GM21528 (cell line): ENCODE measurements around the gene SOHLH1.

Experiments
- ATAC-seq: cut with Tn5 transposase; IDR thresholded peaks from one replicate; pipeline ENCODE4 v1.9.1; 2021; ENCODE audit warnings: mild to moderate bottlenecking, moderate library complexity; ENCODE audit not compliant: unreplicated experiment, low FRiP score

The SOHLH1 gene

GRCh38 chr9:135705376-135705775 is 6.1 kb upstream of the SOHLH1 start:
- ATAC-seq: no peak

DNA sequence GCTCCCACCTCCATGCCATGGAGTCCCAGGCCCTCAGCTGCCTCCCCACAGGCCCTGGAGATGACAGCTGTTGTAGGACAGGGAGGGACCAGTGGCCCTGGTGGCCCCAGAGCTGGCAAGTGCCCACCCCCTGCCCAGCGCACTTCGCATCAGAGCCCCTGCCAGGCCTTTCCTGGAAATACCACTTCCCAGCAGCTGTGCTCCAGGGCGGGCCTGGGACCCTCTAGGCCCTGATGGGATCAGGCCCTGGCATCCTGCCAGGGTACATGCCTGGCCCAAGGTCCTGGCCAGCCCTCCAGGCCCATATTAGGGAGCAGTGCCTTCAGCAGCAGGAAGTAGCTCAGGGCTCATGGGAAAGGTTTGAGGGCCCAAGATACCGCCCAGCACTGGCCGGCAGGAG is 5.2 kb upstream of the SOHLH1 start:
- no peak for ATAC-seq

- no peak for ATAC-seq
These were observed 4.4 kb upstream of the SOHLH1 start for GRCh38 chr9:135703726-135704125.

DNA sequence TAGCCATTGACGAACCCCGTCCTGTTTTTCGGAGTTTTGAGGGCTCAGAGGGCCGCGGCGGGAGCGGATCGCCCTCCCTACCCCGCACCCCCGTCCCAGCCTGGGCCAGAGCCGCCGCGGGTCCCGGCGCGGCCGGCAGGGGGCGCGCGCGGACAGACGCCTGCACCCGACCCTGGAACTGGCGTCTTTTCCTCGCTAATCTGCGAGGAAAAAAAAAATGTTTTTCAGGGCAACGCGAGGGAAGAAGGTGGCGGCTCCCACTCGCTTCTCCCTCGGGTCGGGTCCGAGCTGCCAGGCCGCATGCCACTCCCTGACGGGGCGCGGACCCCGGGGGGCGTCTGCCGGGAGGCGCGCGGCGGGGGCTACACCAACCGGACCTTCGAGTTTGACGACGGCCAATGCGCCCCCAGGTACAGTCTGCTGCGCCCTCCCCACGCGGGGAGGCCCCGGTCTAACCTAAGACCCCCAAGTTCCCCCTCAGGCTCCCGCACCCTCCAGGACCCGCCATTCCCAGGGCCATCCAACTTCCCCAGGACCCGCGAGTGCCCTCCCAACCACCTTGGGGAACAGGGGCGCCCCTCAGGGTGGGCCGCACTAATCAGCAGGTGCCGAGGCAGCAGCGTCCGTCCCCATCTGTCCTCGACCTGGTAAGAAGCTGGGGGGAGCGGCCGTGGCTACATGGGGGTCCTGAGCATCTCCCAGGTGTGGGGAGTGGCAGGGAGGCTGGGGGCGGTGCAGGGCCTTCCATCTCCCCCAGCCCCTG is 2.9 kb upstream of the SOHLH1 start, which contains the start of gene KCNT1:
KCNT1 (plus strand) TSS at position 227 of the 763 bp plus-strand sequence; CDS start at position 301, 74 bp downstream.
- ATAC-seq: no peak

DNA sequence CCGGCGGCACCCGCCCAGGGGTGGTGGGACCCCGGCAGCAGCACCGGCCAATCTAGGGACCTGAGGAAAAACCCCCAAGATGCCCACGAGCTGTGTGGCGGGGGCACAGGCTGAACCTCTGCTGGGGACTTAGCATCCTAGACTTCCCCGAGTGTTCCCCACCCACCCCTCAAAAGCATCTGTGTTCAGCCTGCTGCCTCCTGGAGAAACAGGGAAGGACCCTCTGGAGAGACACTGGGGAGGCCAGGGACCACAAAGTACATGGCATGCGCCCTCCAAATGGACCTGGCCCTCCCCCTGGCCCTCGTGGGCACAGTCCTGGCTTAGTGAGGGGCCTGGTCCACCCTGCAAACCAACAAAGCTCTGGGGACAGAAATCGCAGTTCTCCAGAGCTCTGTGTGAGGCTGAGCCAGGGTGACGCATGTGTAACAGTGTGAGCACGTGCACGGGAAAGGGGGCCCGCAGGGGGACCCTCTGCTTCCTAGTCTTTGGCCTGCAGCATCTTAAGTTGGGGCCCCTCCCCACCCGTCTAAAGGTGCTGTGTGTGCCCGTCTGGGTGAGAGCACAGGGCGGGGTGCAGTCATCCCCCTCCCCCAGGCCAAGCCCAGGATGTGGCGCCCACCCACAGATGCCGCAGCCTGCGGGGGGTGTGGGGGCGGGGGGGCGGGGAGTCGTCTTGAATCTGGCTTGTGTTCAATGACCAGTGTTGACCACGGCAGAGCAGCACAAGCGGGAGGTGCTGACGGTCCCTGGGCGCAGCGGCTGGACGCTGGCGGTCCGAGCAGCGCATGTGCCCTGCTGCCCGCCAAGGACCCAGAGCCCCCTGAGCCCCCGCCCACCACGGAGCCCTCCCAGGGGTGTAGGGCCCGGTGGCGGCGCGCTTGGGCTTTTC is 2.0 kb upstream of the SOHLH1 start:
- ATAC-seq: no peak

DNA sequence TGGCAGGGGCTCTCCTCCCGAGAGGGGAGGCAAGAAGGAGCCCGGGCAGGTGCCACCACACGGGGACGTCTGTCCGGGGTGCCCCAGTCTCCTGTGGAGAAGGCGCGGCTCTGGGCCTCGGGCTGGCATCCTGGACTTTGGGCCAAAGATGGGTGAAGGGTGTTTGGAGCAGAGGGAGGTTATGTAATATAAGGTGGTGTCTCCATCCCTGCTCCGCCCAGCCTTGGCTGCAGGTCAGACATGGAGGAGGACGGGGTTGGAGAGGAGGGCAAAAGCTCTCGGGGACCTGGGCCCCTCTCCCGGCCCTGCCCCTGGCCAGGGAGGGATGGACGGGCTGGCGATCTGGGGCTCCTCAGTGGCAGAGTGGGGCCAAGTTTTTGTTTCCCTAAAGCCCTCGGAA is 1.2 kb upstream of the SOHLH1 start:
- ATAC-seq: no peak

- no peak for ATAC-seq
These were observed 514 bp downstream of the SOHLH1 start for GRCh38 chr9:135698767-135699166.

DNA sequence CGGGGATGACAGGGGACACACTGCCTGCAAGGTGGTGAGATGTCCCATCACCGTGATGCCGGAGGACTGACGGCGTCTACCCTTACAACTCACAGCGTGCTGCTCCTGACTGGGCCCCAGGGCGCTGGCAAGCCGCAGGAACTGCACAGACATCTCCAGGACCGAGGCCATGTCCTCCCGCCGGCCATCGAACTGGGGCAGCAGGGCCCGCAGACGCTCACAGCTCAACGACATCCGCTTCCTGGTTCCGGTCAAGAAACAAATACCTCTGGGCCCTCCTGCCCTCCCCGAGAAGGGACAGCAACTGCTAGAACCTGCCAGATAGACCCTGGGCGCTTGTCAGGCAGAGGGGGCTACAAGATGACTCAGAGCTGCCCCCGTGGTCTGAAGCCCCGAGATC is 1.0 kb downstream of the SOHLH1 start:
- no peak for ATAC-seq

- no peak for ATAC-seq
These were observed 2.1 kb downstream of the SOHLH1 start for GRCh38 chr9:135697226-135697625.

DNA sequence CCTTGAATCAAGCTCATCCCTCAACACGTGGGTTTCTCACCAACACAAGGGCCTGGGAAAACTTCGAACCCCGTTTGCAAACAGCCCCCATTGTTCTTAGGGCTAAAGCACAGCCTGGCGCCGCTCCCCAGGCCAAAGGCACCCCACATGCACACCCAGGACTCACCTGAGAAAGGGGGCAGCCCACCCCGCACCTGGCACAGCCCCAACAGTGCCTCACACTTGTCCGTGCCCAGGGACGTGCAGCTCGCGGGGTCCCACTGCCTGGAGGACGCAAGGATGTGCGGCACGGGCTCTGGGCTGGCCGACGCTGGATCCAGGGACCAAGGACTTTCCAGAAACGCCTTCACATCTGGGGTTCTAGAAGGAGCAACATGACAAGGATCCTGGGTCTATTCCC is 2.8 kb downstream of the SOHLH1 start:
- ATAC-seq: no peak

DNA sequence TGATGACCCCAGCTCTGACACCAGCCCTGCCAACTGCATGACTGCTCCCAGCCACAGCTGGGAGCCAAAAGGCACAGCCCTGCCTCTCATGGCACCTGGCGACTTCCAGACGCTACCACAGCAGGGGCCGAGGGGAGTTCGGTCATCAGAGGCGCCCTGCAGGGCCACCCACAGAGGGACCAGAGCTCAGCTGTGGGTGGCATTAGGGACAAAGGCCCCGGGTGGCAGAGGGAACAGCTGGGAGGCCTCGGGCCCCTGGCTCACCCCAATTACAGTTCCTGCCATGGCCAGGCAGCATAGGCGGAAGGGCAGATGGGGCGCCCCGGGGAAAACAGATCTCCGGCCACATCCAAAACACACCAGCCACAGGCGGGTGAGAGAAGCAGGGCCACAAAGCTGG is 3.6 kb downstream of the SOHLH1 start:
- no peak for ATAC-seq

DNA sequence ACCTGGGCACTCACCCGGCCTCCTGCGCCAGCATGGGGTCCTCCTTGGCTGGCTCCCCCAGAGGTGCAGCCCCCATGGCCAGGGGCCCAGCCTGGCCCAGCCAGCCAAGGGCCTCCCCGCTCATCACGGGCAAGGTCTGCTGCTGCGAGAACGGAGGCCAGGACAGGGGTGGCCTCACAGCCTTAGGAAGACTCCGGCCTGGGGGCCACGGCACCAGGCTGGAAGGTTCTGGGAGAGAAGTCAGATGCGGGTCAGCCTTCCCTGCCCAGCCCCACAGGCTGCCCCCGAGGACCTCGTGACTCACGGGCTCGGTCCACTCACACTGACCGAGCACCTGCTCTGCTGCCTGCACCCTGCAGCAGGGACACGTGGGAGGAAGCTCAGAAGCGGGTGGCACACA is 4.2 kb downstream of the SOHLH1 start:
- ATAC-seq: no peak

GRCh38 chr9:135694414-135694813 is 4.9 kb downstream of the SOHLH1 start:
- ATAC-seq: no peak

DNA sequence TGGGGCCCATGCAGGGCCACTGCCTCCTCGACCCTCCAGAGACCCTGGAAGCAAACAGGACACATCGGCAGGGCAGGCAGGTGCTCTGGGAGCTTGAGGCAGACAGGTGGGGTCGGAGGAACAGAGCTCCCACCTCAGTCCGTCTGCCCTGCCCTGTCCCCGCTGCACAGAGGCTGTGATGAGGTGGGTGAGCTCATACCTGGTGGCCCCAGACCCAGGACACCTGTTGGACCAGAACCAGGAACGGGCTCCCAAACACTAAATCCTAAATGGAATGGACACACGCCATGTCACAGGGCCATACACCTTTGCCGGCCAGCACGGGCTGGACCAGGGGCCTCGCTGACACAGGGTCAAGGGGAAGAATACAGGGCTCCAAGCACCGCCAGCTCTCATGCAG is 5.5 kb downstream of the SOHLH1 start:
- ATAC-seq: no peak

DNA sequence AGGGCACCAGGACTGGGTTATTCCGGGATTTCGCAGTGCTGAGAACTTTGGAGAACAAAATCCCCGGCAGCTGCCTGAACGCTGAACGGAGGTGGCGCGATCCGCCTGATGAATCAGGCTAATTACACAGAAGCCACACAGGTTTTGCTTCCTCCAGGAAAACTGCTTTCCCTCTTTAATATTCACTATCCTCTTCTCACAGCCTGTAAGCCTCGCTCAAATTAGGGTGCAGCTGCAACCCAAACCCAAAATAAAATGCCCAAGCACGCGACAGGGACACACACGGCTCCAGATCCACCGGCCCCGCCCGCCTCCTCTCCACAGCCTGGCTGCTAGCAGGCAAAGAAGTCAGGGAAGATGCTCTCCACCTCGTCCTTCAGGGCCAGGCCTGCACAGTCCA is 6.0 kb downstream of the SOHLH1 start:
- ATAC-seq: no peak

- ATAC-seq: no peak
These were observed 6.9 kb downstream of the SOHLH1 start for GRCh38 chr9:135692410-135692809.

GRCh38 chr9:135690836-135691570 is 8.3 kb downstream of the SOHLH1 start:
- ATAC-seq: no peak

- ATAC-seq: no peak
These were observed 10.3 kb downstream of the SOHLH1 start for GRCh38 chr9:135689011-135689410.

DNA sequence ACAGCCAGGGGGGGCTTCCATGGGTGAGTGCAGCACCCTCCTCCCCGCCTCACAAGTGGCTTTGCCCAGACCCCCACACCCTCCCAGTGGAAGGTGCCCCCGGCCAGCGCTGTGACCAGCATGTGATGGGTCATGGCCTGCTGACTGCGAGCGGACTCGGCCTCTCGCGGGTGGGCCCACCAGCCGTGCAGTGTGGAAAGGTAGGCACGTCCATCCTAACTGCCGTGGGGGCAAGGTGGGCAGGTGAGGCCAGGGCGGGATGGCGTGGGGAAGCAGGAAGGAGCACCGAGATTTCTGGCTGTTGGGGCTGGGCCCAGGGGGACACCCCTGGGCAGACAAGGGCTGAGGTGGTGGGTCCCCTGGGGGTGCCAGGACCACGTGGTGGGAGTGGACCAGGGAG is 12.1 kb downstream of the SOHLH1 start:
- ATAC-seq: no peak

DNA sequence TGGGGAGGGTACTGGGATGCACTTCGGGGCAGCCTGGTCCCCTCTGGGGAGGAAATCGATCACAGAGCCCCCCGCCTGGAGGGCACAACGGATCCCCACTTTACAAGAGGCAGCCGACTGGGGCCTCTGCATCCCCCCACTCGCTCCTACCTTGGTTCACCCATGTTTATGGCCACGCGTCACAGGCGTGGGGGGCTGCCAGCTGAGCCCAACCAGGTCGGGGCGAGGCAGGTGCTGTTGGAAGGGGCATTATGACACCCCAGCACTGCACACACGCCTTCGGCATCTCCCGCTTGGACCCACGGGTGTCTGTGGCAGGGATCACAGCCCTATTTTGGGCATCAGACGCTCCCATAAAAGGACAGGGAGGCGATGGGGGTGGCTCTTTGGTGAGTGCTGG is 14.6 kb downstream of the SOHLH1 start:
- no peak for ATAC-seq

- ATAC-seq: no peak
These were observed 15.8 kb downstream of the SOHLH1 start for GRCh38 chr9:135683401-135684034.
